Measurements from ENCODE around the gene NLRX1.
"Not testable (repeated sequence)": the region's sequence is repeated elsewhere in the genome, so short reads cannot be mapped to it uniquely, and the experiment has no call there.

NLRX1 gene

GRCh38 chr11:119153049-119153818 lies 15.3 kb upstream of the NLRX1 start:
- peak; percentile 38 for DNase-seq

DNA sequence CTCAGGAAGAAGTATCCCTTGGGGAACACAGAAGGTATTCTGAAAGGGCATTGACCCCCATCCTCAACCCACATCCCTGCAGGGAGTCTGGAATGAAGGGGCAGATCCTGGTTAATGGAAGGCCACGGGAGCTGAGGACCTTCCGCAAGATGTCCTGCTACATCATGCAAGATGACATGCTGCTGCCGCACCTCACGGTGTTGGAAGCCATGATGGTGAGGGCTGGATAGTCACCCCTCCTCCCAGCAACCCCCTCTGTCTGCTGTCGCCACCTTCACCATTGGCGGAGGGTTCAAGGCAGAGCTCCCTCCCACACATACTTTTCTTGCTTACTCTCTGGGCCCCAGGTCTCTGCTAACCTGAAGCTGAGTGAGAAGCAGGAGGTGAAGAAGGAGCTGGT lies 14.3 kb upstream of the NLRX1 start:
- no peak for DNase-seq

GRCh38 chr11:119155733-119156492 lies 12.6 kb upstream of the NLRX1 start:
- DNase-seq, result peak; percentile 20

GRCh38 chr11:119156496-119156895 lies 12.0 kb upstream of the NLRX1 start:
- no peak for DNase-seq

DNA sequence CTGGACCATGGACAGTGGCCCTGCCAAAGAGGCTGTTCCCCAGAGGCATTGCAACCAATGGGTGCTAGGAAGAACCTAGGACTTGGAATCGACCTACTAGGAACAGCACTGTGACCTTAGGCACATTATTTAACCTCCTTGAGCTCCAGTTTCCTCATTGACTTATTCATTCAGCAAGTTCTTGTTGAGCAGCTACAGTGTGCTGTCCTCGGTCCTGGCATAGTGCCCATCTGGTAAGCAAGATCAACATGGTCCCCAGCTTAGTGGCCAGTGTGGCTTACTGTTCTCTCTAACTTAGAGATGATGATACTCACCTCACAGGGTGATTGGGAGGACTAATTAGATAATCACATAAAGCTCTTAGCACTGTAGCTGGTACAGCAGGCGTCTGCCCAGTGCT lies 11.5 kb upstream of the NLRX1 start:
- peak; percentile 48 for DNase-seq

DNA sequence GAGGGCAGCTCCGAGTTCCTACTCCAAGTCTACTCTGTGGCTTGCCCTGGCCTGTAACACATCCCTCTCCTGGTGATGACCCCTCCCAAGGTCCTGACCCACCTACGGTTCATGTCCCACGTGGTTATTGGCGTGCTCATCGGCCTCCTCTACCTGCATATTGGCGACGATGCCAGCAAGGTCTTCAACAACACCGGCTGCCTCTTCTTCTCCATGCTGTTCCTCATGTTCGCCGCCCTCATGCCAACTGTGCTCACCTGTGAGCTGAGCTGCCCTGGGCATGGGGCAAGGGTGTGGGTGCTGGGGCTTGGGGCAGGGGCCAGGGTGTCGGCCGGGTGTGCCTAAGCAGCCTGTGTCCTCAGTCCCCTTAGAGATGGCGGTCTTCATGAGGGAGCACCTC lies 10.1 kb upstream of the NLRX1 start:
- DNase-seq, result no peak

DNA sequence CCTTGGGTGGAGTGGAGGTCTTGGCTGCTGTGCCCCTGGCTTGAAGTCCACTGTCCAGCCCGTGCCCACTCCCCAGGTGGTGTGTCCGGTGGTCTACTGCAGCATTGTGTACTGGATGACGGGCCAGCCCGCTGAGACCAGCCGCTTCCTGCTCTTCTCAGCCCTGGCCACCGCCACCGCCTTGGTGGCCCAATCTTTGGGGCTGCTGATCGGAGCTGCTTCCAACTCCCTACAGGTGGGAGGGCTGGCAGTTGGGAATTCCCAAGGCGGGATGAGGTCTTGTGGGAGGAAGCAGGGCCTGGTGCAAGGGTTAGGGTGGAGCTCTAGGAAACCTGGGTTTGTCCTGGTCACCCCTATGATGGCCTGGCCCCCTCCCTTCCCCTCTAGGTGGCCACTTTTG lies 8.4 kb upstream of the NLRX1 start:
- DNase-seq, result no peak

DNA sequence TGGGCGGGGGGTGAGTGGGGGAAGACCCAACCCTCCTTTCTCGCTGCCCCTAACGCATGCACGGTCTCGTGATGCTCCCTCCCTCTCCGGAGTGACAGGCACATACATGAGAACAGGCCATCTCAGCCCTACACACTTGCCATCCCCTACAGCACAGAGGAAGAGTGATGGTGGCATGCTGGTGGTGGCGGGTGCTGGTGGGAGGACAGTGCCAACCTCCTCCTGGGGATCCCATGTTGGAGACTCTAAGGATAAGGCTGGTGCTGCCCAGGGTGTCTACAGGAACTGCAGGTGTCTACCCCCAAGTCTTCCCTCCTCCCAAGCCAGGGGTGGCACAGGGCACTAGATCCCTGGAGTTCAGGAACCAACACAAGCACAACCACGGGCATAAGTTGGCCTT lies 6.7 kb upstream of the NLRX1 start:
- DNase-seq, result no peak

DNA sequence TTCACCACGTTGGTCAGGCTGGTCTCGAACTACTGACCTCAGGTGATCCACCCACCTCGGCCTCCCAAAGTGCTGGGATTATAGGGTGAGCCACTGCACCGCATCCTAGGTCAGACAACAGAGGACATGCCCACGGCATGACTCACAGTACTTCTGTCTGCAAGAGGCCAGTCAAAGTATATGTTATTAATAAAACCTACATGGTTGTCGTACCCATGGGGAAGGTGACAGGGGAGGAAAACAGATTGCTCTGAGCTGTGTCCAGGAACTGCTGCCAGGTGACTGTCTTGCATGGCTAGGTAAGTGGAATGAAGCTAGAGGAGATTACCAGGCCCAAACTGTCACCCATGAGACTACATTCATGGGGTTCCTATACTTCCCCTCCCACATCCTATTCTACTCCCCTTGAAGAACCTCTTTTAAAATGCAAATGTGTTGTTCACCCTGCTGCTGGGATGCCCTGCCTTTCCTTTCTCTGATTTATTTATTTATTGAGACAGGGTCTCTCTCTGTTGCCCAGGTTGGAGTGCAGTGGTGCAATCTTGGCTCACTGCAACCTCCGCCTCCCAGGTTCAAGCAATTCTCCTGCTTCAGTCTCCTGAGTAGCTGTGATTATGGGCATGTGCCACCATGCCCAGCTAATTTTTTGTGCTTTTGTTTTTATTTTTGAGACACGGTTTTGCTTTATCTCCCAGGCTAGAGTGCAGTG lies 2.0 kb upstream of the NLRX1 start:
- DNase-seq, result peak; percentile 89

GRCh38 chr11:119167077-119167458 lies 1.5 kb upstream of the NLRX1 start:
- not testable (repeated sequence) for DNase-seq

DNA sequence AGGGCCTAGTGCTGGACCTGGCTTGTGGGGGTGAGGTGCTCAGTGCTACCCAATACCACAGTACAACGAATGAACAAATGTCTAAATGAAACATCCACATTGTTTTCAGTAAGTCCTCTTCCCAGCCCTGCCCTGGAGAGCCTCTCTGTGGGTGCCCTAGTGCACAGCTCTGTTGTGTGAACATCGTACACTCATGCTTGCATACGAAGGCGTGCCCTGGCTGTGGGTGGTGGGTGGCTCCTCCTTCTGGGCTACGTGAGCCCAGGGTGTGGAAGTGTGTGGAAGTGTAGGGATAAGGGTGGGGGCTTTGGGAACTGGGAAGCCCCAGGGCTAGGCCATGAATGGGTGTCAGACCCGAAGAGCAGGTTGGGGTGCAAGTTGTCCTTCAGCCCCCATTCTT lies 592 bp upstream of the NLRX1 start:
- DNase-seq, result no peak

DNA sequence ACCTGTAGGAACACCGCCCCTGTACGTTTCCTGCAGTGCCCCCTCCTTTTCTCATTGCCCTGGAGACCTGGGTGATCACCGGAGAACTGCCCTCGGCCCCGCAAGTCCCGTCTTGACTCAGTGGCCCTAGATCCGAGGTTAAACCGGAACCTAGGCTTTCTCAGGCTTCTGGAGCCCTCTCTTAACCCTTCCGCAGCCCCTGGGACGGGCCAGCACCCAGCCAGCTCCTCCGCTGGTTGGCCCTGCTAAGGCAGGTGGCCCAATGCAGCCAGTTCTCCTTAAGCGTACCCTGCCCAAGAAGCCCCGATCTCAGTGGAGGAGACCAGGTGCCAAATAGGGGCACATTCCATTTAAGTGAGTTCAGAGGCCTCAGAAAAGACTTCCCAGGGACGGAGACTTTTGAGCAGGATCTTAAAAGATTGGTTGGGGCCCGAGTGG lies 776 bp downstream of the NLRX1 start:
- DNase-seq, result peak; percentile 66

GRCh38 chr11:119172513-119172912 lies 4.0 kb downstream of the NLRX1 start:
- DNase-seq, result no peak

DNA sequence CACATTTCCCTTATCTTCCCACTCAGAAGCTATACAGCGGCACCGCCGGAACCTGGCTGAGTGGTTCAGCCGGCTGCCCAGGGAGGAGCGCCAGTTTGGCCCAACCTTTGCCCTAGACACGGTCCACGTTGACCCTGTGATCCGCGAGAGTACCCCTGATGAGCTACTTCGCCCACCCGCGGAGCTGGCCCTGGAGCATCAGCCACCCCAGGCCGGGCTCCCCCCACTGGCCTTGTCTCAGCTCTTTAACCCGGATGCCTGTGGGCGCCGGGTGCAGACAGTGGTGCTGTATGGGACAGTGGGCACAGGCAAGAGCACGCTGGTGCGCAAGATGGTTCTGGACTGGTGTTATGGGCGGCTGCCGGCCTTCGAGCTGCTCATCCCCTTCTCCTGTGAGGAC lies 4.9 kb downstream of the NLRX1 start:
- no peak for DNase-seq

- peak; percentile 74 for DNase-seq
These were observed 7.1 kb downstream of the NLRX1 start for GRCh38 chr11:119175493-119176077.

DNA sequence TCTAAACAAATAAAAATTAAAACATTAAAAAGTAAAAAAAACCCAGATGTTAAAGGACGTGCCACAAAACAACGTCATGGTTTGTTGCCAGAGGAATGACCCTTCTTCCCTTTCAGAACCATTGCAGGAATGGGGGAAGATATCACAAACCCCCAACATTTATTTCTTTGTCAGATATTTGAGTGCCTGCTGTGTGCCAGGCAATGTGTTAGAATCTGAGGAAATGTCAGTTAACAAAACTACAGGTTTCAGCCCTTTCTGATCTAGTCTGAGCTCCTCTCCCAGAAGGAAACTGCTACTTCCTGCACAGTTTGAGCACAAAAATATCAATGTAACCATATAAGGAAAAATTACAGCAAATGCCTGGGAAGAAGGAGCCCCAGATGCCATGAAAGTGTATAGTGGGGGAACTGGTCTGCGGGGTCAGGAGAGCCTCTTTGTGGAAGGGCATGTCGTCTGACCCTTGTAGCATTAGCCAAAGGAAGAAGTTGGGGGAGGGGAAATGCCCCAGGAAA lies 9.7 kb downstream of the NLRX1 start:
- DNase-seq, result peak; percentile 41

GRCh38 chr11:119179342-119179741 lies 10.8 kb downstream of the NLRX1 start:
- no peak for DNase-seq

DNA sequence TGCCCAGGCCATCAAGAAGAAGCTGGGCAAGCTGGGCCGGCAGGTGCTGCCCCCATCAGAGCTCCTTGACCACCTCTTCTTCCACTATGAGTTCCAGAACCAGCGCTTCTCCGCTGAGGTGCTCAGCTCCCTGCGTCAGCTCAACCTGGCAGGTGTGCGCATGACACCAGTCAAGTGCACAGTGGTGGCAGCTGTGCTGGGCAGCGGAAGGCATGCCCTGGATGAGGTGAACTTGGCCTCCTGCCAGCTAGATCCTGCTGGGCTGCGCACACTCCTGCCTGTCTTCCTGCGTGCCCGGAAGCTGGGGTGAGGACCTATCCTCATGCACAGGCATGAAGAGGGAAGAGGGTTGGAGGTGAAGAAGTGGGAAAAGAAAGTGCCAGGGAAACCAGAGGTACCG lies 11.5 kb downstream of the NLRX1 start:
- DNase-seq, result peak; percentile 99

GRCh38 chr11:119180729-119181676 lies 12.5 kb downstream of the NLRX1 start:
- peak; percentile 37 for DNase-seq

- peak; percentile 84 for DNase-seq
These were observed 13.3 kb downstream of the NLRX1 start for GRCh38 chr11:119181677-119182412.

DNA sequence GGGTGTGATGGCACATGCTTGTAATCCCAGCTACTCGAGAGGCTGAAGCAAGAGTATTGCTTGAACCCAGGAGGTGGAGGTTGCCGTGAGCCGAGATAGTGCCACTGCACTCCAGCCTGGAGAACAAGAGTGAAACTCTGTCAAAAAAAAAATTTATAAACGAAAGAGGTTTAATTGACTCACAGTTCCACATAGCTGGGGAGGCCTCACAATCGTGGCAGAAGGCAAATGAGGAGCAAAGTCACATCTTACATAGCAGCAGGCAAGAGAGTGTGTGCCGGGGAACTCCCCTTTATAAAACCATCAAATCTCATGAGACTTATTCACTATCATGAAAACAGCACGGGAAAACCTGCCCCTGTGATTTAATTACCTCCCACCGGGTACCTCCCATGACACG lies 15.9 kb downstream of the NLRX1 start:
- not testable (repeated sequence) for DNase-seq
